Brain pericyte (primary cell): ENCODE data around the gene DUS4L.
"Not testable (repeated sequence)": the region's sequence is repeated elsewhere in the genome, so short reads cannot be mapped to it uniquely, and the experiment has no call there.

Experiments used
- DNase-seq: peaks from one replicate; pipeline ENCODE4 v3.0.0-alpha.2; 2012; ENCODE audit warnings: low read depth, low spot score

The DUS4L gene

GRCh38 chr7:107563775-107564552 lies at the start of gene DUS4L, which contains the start of gene COG5:
Gene DUS4L, plus strand, starts transcription at chr7:107563971. Its CDS starts 3,100 bp downstream, at chr7:107567071.
Gene COG5, minus strand, starts transcription at chr7:107563920. Its CDS starts 24 bp downstream, at chr7:107563896.
- no peak for DNase-seq

- no peak for DNase-seq
These were observed 37.1 kb upstream of the DUS4L start for GRCh38 chr7:107526672-107527071.

DNA sequence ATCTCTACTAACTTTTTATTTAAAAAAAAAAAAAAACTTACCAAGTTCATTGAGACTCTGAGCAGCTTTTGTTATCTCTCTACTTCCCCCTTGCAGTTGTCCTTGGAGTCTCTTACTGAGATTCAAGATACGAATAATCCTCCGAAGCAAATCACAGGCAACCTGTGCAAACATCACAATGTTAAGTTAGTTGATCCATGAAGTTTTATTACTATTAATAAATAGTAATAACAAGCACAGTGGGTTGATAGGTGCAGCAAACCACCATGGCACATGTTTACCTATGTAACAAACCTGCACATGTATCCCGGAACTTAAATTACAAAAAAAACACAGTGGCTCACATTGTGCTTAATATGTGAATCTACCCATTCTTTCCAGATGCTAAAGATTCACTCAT lies 36.6 kb upstream of the DUS4L start:
- DNase-seq, result no peak

DNA sequence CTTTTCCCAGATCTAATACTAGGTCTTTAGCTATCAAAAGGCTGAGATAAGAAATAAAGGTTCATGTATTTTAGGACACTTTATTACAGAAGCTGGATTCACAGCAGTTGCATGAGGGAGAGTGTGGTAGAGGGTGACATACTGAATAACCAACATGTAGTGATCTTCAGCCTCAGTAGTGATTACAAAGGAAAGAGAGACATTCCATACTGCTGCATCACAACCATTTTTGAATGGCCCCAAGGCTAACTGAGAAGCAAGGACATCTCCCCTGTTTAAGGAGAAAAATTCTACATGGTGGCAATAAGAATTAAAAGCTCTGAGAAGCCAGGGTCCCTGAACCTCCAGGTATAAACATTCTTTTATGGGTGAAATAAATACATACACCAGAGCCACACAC lies 35.3 kb upstream of the DUS4L start:
- no peak for DNase-seq

- no peak for DNase-seq
These were observed 33.0 kb upstream of the DUS4L start for GRCh38 chr7:107530751-107531150.

DNA sequence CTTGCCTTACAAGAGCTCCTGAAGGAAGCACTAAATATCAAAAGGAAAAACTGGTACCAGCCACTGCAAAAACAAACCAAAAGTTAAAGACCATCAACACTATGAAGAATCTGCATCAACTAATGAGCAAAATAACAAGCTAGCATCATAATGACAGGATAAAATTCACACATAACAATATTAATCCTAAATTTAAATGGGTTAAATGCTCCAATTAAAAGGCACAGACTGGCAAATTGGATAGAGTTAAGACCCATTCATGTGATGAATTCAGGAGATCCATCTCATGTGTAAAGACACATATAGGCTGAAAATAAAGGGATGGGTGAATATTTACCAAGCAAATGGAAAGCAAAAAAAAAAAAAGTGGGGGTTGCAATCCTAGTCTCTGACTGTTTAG lies 29.6 kb upstream of the DUS4L start:
- no peak for DNase-seq

DNA sequence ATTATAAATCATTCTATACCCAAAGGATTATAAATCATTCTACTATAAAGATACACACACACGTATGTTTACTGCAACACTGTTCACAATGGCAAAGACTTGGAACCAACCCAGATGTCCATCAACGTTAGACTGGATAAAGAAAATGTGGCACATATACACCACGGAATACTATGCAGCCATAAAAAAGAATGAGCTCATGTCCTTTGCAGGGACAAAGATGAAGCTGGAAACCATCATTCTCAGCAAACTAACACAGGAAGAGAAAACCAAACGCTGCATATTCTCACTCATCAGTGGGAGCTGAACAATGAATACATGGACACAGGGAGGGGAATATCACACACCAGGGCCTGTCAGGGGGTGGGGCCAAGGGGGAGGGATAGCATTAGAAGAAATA lies 26.5 kb upstream of the DUS4L start:
- not testable (repeated sequence) for DNase-seq

DNA sequence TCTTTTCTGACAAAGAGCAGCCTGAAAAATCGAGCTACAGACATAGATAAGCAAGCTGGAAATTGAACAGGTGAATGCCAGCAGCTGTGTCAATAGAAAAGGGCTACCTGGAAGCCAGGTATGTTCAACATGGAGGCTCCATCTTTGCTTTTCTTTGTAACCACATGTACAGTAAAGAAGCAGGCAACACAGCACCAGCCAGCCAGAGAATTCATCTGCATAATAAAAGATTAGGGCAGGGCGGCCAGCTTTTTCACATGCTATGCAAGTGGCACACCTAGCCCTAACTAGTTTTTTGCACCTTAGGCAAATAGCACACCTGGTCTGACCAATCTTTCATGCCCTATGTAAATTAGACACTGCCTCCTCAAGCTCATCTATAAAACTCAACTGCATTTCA lies 25.8 kb upstream of the DUS4L start:
- no peak for DNase-seq

DNA sequence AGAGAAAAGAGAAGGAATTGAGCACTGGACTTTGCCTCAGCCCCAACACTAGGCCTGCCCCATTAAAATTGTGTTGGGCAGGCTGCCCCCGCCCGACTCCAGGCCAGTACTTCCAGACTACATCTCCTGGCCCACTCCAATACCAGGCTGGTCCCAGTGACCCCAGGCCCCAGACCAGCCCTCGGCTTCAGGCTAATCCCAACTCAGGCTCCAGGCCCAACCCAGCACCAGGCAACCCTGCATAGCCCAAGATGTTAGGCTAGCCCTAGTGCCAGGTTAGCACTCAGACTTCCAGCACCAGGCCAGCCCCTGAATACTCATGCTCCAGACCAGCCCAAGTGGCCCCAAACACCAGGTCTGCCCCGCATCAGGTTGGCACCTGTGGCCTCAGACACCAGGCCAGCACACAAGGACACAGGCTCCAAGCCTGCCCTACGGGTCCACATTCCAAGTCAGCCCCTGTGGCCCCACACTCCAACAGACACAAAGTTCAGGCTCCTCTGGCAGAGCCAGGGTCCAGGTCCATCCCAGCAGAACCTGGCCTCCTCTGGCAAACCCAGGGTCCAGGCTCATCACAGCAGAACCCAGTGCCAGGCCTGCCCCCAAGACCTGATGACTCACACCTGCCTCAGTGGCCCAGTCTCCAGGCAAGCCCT lies 20.3 kb upstream of the DUS4L start:
- no peak for DNase-seq

DNA sequence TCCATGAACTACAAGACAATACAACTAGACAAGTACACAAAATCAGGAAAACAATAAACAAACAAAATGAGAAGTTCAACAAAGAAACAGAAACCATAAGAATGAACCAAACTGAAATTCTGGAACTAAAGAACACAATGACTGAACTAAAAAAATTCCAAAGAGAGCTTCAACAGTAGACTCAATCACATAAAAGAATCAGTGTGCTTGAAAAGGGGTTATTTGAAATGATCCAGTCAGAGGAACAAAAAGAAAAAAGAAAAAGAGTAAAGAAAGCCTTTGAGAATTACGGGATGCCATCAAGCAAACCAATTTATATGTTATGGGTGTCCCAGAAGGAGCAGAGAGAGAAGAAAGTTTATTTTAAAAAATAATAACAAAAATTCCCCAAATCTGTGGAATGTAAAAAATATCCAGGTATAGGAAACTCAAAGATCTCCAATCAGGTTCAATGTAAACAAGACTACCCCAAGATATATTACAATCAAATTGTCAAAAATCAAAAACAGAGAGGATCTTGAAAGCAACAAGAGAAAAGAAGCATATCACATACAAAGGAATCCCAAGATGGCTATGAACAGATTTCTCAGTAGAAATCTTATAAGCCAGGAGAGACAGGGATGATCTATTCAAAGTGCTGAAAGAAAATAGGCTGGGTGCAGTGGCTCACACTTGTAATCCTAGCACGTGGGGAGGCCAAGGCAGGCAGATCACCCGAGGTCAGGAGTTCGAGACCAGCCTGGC lies 18.8 kb upstream of the DUS4L start:
- no peak for DNase-seq

DNA sequence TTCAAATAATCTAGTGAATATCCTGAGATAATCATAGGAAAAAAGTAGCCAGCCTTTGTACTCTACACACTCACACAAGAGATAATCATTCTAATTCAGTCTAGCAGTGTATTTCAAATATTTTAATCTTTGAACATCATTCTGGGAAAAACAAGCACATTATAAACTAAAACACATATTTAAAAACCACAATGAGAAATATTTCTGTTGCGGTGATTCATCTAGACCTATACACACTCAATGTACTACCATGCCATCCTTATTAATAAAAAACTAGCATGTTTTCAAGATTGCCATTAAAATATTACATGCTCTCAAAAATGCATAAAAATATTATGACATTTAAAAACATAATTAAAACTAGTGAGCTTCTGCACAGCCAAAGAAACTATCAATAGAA lies 11.8 kb upstream of the DUS4L start:
- no peak for DNase-seq

DNA sequence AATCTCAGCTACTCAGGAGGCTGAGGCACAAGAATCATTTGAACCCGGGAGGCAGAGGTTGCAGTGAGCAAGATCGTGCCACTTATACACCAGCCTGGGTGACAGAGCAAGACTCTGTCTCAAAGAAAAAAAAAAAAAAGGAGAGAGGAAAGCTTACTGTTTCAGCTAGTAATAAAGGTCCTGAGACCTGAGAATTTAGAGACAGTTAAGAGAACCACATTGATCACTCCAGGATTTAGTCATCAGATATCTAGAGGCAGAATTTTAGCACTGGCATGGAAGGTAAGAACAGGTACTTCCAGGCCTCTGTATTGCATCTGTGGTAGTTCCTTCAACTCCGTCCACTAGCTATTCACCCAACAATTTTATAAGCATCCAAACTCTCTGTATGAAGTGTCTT lies 7.9 kb upstream of the DUS4L start:
- no peak for DNase-seq

GRCh38 chr7:107559864-107560263 lies 3.9 kb upstream of the DUS4L start:
- DNase-seq, result no peak

DNA sequence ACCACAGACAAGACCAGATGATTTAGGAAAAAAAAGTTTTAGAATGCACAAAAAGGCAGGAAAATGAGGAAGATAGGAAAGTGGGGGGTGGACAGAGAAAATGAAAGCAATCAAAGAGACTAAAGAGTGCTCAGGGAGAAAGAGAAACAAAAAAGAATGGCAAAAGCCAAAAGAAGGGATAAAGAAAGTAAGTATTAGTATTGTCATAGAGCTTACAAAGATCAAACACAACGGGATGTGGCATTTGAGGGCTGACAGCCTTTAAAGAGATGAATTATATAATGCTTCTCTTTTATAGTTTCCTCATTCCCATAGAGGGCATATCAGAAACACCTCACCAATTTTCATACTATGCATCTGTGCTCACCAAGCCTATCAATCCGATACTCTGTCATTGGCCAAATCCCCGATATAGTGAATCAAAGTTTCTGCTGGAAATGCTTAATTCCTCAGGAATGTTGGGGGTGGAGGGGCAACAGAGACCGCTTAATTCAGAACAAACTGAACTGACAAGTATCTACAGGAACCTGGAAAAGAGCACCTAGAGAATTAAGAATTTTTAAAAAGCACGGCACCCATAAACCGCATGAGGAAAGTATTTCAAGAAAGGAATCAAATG lies 2.8 kb upstream of the DUS4L start:
- no peak for DNase-seq

DNA sequence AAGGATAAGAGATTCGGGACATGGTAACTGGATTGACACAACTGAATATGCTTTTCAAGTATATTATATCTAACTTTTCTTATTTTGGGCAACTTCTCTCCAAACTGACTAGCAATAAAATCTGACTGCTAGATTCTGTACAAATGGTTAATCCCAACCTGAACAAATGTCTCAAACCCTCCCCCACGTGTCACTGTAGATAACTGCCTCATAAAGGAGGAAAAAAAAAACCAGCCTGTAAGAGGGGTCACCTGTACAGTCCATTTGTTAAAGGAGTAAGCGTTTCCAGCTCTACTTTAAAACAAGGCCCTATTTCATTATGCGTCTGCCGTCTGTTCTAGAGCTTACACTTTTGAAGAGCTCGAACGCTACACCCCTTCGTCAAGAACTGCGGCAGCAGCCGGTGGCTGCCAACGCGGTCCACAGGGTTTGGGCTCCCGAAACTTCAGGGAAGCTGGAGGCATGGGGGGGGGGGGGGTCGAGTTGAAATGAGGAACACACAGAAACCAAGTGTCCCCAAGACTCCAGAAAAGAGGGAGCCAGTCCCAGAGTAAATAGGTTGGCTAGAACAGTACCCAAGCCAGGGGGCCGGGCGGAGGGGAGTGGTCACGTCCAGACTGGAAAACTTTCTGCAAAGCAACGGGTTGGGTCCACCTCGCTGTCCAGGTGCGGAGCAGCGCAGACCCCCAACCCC lies 543 bp upstream of the DUS4L start:
- DNase-seq, result no peak

DNA sequence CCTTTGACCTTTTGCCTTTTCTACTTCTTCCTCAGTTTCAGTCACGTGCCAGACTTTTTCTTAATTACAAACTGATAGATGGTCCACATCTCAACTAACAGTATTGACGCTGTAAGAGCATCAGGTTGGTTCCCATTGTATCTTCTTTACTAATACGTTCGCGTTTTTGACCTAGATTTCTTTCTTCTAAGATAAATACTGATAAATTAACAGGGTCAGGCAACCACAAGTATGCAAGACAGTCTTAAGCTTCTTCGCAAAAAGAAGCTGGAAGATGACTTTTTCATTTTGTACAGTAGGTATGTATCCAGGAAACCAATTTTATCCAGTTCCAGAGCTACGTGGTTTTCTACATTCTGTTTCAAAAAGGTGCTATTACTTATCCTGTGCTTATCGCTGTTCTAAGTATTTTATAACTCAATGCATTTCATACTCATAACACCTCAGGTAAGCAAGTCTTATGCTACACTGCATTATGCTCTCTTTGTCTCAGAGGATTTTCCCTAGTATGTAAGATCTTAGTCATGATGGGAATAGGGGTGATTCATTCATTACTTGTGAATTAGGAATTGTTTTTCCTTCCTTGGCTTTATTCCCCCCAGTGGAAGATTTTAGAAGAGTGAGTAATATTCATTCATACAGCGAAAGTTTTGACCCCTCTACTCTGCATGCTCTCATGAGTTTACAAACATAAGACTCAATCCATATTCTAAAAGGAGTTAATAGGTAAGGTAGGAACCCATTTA lies 955 bp downstream of the DUS4L start:
- no peak for DNase-seq

DNA sequence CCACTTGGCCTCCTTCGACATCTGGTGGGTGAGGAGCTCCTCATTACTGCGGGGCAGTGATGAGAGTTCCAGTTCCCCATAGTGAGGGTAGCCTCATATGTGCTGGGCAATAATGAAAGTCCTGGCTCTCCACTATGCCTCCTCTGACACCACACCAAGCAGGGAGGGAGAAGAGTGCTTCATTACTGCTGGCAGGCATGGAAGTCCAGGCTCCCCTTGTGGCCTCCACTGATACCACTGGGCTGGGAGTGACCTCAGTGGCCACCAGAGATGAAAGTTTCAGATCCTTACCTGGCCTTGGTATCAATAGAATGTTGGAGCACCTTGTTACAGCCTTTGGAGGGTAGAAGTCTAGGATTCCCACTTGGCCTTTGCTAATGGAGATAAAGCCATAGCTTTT lies 6.5 kb downstream of the DUS4L start:
- no peak for DNase-seq

GRCh38 chr7:107573537-107573936 lies 9.8 kb downstream of the DUS4L start:
- DNase-seq, result no peak

DNA sequence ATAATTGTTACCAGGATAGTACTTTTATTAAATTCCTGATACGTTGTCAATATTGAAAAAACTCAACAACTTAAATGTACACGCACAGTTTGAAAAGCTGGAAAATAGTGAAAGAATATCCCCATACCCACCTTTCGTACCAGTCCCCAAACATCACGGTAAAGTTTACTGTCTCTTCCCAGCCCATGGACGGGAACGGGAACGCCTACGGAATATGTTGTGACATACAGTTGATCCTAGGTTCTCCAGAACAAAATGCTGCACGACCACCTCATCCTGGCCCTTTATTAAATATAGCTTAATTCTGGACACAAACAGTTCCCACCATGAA lies 15.7 kb downstream of the DUS4L start:
- no peak for DNase-seq

- DNase-seq, result no peak
These were observed 16.3 kb downstream of the DUS4L start, which contains the start of gene BCAP29 for GRCh38 chr7:107579885-107580715. Gene BCAP29, plus strand, starts transcription at chr7:107580246. Its CDS starts 527 bp downstream, at chr7:107580773.
